Measurements from ENCODE around the gene COL4A1.

DNA sequence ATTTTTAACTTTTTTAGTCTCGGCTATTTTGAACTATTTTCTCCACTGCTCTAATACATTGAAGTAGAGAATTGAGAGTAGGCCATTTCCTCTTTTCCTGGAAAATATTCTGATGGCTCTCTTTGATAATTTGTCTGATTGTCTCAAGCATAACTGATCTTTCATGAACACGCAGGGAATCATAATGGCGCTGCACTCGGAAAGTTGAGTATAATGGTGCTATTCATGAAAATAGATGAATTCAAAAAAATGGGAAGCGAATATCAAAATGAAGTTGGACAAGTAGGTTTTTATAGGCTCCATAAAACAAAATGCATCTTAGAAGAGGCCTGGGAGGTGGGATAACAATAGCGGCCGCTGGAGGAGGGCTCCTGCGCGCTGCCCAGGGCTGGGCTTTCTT lies 29.2 kb upstream of the COL4A1 start:
- TF ChIP-seq EZH2 (IDR thresholded peaks at IDR 0.05; ENCODE audit: insufficient read depth, low read length), result no peak
- no peak for TF ChIP-seq CTCF (IDR thresholded peaks at IDR 0.05; ENCODE audit: insufficient read depth, low read depth, low read length)
